Glomerular visceral epithelial cell (primary cell): ENCODE data around the gene TFPI.
"Not testable (repeated sequence)": the region's sequence is repeated elsewhere in the genome, so short reads cannot be mapped to it uniquely, and the experiment has no call there.

Experiments used
- DNase-seq: peaks from one replicate; pipeline ENCODE4 v3.0.0-alpha.2; 2016; ENCODE audit errors: extremely low spot score

The TFPI gene

DNA sequence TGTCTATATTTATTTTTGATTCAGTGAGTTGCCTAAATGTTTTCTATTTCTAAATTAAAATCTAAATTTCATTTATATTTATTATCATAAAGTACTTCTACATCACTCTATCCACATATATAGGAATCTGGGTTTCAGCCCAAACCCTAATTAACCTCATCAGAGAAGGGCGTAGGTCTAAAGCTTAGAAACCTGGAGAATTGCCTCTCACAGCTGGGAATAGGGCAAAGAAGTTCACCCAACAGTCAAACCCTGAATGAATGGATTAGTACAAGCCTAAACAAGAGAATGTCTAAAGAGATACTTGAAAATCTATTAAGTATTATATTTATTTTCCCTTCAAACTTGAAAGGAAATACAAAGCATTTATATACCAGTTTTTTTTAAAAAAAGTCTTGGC lies 26.2 kb downstream of the TFPI start:
- DNase-seq = no peak

DNA sequence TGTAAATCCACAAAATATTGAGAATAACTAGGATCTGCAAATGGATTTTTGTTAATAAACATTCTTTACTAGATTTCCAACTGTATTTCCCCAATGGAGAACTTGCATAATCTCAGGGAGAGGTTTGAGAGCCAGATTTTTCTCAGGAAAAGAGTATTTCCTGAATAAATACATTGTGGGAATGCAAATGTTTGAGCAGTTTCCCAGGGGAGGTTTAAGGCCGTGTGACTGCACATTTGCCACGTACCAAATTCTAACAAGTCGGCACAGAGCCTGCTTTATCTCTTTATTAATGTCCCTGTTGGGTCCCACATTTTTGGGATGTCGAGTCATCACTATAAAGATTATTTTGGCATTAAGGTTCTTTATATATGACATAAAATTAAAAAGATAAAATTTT lies 27.0 kb downstream of the TFPI start:
- no peak for DNase-seq

DNA sequence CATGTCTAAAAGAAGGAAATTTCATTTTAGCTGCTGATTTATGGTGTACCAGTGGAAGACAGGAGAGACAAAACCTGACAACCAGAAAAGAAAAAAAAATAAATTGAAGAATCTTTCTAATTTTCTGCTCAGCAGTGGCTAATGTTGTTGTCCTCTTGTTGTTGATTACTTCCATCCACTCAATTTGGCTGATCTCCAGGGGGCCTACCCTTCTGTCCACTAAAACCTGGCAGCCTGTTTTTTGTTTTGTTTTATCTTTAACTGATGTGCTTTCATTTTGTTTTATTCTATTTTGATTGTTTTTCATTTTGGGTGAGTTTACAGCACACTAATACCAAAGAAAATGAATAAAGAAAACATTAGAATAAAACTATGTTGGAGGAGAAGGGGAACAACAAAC lies 27.4 kb downstream of the TFPI start:
- no peak for DNase-seq

DNA sequence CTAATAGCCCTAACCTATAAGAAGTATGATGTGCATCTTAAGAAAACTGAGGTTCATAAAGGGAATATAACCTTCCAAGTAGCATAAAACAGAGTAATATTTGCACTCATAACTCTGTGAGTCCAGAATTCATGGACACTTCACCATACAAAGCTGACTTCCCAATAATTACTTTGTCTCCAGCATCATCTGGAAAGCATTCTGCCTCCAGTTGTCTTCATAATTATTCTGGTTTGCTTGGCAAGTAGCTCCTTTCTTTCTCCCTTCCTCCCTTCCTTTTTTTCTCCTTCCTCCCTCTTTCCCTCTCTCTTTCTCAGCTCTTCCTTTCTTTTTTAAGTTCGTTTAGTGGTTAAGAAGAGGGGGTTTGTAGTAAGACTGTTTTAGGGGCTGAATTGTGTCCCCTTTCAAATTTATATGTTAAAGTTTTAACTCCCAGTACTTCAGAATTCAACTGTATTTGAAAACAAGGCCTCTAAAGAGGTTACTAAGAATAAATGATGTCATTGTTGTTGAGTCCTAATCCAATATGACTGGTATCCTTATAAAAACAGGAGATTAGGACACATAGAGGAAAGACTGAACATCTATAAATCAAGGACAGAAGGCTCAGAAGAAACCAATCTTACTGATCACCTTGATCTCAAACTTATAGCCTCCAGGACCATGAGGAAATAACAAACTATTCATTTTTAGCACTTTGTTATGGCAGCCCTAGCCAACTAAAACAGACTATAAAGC lies 28.9 kb downstream of the TFPI start:
- no peak for DNase-seq

DNA sequence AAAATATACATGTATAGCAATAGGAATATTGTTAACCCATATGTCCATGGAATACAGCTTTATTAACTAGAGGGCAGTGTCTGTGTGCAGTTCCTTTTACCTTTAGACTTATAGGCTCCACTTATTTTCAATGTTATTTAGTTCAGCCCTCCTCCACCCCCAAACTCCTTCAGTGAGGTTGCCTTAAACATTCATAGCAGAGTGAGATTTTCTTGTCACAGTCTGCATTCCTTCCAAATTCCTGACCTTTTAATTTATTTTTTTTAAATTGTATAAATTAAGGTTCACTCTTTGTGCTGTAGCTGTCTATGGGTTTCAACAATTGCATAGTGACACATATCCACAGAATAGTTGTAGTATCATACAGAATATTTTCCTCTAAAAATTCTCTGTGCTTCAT lies 30.9 kb downstream of the TFPI start:
- no peak for DNase-seq

DNA sequence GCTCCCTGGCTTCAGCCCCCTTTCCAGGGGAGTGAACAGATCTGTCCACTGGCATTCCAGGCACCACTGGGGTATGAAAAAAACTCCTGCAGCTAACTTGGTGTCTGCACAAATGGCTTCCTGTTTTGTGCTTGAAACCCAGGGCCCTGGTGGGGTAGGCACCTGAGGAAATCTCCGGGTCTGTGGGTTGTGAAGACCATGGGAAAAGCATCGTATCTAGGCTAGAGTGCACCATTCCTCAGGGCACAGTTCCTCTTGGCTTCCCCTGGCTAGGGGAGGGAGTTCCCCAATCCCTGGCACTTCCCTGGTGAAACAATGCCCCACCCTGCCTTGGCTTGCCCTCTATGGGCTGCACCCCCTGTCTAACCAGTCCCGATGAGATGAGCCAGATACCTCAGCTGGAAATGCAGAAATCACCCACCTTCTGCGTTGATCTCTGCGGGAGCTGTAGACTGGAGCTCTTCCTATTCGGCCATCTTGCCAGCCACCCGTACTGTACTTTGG lies 34.1 kb downstream of the TFPI start:
- no peak for DNase-seq

DNA sequence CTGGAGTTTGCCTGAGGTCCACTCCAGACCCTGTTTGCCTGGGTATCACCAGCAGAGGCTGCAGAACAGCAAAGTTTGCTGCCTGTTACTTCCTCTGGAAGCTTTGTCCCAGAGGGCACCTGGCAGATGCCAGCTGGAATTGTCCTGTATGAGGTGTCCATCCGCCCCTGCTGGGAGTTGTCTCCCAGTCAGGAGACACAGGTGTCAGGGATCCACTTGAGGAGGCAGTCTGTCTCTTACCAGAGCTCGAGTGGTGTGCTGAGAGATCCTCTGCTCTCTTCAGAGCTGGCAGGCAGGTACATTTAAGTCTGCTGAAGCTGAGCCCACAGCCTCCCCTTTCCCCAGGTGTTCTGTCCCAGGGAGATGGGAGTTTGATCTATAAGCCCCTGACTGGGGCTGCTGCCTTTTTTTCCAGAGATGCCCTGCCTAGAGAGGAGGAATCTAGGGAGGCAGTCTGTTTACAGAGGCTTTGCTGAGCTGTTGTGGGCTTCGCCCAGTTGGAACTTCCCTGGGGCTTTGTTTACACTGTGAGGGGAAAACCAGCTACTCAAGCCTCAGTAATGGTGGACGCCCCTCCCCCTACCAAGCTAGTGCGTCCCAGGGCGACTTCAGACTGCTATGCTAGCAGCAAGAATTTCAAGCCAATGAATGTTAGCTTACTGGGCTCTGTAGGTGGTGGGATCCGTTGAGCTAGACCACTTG lies 34.7 kb downstream of the TFPI start:
- DNase-seq = no peak

DNA sequence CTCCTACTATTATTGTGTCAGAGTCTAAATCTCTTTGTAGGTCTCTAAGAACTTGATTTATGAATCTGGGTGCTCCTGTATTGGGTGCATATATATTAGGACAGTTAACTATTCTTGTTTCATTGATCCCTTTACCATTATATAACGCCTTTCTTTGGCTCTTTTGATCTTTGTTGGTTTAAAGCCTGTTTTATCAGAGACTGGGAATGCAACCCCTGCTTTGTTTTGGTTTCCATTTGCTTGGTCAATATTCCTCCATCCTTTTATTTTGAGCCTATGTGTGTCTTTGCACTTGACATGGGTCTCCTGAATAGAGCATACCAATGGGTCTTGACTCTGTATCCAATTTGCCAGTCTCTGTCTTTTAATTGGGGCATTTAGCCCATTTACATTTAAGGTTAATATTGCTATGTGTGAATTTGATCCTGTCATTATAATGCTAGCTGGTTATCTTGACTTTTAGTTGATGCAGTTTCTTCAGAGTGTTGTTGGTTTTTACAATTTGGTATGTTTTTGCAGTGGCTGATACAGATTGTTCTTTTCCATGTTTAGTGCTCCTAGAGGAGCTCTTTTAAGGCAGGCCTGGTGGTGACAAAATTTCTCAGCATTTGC lies 36.4 kb downstream of the TFPI start:
- not testable (repeated sequence) for DNase-seq

DNA sequence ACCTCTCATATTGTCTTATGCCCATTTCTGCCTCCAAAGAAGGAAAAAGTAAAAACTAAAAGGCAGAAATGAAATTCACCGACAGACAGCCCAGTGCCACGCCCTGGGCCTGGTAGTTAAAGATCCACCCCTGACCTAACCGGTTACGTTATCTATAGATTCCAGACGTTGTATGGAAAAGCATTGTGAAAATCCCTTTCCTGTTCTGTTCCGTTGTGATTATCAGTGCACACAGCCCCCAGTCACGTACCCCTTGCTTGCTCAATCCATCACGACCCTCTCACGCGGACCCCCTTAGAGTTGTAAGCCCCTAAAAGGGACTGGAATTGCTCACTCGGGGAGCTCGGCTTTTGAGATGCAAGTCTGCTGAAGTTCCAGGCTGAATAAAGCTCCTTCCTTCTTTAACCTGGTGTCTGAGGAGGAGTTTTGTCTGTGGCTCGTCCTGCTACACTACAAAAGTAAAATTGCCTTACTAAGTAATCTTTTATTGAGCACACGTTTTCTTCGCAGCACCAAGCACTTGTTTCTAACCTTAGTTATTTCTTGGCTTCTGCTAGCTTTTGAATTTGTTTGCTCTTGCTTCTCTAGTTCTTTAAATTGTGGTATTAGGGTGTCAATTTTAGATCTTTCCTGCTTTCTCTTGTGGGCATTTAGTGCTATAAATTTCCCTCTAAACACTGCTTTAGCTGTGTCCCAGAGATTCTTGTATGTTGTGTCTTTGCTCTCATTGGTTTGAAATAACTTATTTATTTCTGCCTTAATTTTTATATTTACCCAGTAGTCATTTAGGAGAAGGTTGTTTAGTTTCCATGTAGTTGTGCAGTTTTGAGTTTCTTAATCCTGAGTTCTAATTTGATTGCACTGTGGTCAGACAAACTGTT lies 37.4 kb downstream of the TFPI start:
- not testable (repeated sequence) for DNase-seq

DNA sequence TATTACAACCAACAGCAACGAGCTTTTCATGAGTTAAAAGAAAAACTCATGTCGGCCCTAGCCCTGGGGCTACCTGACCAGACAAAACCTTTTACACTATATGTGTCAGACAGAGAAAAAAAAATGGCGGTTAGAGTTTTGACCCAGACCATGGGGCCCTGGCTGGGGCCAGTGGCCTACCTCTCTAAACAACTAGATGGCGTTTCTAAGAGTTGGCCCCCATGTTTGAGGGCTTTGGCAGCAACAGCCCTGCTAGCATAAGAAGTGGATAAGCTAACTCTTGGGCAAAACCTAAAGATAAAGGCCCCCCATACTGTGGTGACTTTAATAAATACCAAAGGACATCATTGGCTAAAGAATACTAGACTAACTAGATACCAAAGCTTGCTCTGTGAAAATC lies 39.3 kb downstream of the TFPI start:
- DNase-seq = no peak

DNA sequence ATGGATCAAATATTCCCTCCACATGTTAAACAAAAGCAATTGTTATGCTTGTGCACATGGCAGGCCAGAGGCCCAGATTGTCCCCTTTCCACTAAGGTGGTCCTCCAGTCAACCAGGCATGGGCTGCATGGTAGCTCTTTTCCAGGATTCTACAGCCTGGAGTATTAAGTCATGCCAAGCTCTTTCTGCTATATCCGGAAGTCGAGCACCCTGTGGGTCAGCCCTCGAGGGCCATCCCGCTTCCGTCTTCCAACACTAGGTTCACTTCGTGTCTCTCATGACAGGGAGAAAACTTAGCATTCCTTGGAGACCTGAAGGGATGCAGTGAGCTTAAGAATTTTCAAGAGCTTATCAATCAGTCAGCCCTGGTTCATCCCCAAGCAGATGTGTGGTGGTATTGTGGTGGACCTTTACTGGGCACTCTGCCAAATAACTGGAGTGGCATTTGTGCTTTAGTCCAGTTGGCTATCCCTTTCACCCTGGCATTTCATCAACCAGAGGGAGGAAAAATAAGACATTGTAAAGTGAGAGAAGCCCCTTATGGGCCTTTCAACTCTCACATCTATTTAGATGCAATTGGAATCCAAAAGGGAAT lies 39.9 kb downstream of the TFPI start:
- DNase-seq = not testable (repeated sequence)

DNA sequence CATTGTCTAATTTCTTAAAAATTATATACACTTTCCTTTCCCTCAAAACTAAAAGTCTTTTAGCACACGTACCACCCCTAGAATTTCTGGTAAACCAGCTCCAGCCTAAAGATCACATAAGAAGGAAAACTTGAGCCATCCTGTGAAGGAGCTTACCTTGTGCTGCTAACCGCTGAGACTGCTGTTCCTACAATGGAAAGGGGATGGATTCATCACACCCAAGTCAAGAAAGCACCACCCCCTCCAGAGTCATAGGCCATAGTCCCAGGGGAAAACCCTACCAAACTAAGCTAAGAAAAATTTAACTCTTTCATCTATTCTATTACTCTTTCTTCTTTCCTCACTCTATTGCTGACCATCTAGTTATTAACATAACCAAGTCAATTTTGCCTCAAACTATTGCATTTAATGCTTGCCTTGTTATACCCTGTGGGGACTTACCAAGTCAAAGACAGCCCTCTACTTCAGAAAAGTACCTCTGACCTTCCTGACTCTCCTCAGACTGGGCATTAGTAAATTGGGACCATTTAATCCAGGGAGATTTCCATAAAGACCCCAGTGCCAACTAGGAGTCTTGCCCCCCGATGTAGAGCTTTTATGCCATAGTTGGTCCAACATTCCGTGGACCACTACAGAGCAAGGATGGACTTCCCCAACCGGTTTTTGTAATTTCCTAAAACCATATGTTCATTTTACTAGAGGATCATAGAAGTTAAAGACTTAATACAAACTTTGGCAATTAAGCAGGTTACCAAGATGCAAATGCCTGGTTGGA lies 40.6 kb downstream of the TFPI start:
- not testable (repeated sequence) for DNase-seq

DNA sequence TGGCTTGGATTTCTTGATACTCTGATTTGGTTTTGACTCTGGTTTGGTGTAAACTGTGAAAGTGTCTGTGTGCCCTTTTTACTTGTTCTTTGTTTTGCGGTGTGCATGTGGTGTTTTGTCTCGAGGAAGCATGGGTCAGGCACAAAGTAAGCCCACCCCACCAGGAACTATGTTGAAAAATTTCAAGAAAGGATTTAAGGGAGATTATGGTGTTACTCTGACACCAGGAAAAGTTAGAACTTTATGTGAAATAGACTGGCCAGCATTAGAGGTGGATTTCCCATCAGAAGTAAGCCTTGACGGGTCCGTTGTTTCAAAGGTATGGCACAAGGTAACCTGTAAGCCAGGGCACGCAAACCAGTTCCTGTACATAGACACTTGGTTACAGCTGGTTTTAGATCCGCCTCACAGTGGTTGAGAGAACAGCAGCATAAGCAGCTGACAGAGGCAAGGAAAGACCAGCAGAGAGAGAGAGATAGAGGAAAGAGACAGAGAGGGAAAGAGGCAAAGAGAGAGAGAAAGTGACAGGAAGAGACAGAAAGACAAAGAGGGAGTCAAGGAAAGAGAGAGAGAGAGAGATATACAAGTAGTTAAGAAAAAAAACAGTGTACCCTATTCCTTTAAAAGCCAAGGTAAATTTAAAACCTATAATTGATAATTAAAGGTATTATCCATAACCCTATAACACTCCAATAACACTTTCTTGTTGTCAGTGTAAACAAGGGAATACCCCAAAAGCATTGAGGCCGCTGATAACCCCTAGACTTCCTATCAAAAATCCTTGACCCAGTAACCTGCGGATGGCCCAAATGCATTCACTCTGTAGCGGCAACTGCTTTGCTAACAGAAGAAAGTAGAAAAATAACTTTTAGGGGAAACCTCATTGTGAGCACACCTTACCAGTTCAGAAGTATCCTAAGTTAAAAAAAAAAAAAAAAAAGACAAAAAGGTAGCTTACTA lies 42.6 kb downstream of the TFPI start:
- DNase-seq = no peak

DNA sequence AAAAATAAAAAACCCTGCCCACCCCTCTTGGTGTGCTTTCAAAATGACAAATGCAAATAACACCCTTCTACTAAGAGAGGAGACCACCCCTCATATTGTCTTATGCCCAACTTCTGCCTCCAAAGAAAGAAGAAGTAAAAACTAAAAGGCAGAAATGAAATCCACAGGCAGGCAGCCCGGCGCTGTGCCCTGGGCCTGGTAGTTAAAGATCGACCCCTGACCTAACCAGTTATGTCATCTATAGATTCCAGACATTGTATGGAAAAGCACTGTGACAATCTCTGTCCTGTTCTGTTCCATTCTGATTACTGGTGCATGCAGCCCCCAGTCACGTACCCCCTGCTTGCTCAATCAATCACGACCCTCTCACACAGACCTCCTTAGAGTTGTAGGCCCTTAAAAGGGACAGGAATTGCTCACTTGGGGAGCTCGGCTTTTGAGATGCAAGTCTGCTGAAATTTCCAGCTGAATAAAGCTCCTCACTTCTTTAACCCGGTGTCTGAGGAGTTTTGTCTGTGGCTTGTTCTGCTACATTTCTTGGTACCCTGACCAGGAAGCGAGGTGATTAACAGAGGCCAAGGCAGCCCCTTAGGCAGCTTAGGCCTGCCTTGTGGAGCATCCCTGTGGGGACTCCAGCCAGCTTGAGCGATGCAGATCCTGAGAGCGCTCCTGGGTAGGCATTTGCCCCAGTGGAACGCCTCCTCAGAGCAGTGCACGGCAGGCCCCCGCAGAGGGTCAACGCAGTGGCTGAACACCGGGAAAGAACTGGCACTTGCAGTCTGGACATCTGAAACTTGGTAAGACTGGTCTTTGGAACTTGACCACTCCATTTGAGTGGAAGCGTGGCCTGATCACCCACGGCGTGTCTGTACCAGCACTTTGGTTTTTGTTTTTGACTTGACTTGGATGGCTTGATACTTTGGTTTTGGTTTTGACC lies 43.5 kb downstream of the TFPI start:
- not testable (repeated sequence) for DNase-seq

DNA sequence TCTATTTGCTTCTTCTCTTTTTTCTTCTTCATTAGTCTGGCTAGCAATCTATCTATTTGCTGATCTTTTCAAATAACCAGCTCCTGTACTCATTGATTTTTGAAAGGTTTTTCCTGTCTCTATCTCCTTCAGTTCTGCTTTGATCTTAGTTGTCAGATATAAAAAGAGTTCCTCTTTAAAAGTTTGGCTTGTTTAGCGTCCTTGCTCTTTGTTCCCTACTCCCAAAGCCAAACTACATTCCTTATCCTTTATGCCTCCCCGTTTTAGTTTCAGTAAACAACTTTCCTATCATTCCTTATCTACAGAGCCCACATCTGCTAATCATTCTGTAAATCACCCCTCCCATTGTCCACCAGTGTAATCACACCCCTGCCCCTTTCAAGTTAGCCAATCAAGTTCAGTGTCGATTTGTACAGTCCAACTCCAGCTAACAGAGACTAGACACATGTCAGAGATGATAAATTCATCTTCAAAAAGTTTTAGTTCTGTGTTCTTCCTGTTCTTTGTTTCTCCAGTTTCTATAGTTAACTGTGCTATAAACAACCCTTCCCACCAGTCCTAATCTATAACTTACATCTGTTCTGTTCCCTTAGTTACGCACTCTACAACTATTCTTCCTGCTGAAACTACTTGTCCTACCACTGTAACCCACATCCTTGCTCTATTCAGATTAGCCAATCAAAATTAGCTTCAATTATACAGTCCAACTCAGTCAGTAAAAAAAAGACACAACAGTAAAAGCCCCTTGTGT lies 44.4 kb downstream of the TFPI start:
- DNase-seq = no peak

DNA sequence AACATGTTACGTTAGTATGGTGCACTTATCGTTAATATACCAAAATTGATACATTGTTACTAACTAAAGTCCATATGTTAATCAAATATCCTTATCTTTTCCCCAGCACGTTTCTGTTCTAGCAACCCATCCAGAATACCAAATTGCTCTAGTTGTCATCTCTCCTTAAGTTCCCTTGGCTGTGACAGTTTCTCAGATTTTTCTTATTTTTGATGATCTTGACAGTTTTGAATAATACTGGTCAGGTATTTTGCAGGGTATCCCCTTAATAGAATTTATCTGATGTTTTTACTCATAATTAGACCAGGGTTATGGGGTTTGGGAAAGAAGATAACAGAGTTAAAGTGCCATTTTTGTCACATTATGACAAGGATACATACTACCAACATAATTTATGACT lies 47.8 kb downstream of the TFPI start:
- no peak for DNase-seq

DNA sequence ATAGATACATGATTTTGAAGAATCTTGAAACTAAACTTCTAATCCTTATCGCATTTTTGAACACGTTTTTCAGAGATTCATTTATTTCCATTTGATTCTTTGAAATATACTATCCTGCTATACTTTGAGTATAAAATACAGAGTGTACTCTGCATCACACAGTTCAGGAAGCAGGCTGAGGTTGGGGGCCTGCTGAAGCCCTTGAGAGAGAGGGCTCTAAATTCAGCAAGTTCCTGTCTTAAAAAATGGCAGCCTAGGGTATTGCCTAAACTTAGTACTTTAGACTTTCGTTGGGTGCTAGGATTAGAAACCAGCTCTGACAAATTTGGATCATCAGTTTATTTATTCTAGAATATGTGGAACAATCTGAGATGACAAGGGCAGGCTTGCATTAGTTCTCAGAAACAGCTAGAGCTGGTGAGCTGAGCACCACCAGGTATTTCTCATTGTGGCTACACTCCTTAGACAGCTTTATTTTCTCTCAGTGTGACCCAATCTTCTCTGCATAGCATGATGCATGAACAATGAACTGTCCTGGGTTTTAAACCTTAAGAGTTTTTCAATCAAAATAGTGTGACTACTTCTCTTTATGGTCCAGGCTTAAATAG lies 49.1 kb downstream of the TFPI start:
- no peak for DNase-seq
